ENCODE results near the gene SLC39A7.

Gene SLC39A7

GRCh38 chr6:33243476-33243875, 42.8 kb downstream of the SLC39A7 start:
- no peak for DNase-seq

GRCh38 chr6:33247977-33248642, 47.4 kb downstream of the SLC39A7 start:
- peak; percentile 91 for DNase-seq

- DNase-seq = no peak
These were observed 47.9 kb downstream of the SLC39A7 start for GRCh38 chr6:33248643-33248931.

- DNase-seq = peak; percentile 99
These were observed 48.5 kb downstream of the SLC39A7 start for GRCh38 chr6:33248932-33249731.

GRCh38 chr6:33249732-33250630, 49.3 kb downstream of the SLC39A7 start:
- no peak for DNase-seq

- no peak for DNase-seq
These were observed 50.1 kb downstream of the SLC39A7 start for GRCh38 chr6:33250731-33251130.

DNA sequence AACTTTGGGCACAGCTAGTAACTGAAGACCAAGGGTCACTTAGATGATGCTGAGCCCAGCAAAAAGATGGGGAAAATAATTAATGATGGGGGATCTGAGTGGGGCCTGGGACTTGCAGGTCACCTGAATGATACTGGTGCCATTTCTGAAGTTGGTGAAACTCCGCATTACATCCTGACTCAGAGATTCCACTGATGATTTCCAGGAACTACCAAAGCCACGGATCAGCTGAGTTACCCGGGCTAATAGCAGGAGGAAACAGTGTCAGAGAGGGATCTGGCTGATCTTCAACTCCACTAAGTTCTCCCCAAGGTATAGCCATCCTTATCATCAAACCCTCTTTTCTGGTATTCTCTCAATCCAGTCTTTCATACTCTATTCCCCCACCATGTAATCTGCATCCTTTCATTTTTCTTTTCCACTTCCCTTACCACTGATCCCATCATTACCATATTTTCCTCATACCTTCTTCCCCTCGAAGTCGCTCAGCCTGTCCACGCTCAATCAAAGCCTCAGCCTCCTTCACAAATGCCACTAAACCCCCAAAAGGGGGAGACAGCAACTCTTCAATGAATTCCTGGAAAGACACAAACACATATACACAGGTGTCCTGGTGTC, 50.8 kb downstream of the SLC39A7 start:
- DNase-seq = no peak

GRCh38 chr6:33252759-33253158, 52.1 kb downstream of the SLC39A7 start:
- no peak for DNase-seq

All from CD4-positive, alpha-beta T cell treated with Interleukin-4 for 1 hour (primary cell).